HG02763 (cell line): Measurements from ENCODE around the gene KSR1.

Source experiments
- ATAC-seq: cut with Tn5 transposase; IDR thresholded peaks from one replicate; pipeline ENCODE4 v1.9.1; 2021; ENCODE audit warnings: mild to moderate bottlenecking, moderate library complexity; ENCODE audit not compliant: unreplicated experiment

The KSR1 gene

GRCh38 chr17:27471321-27472269, 15.3 kb downstream of the KSR1 start:
- peak; percentile 55 for ATAC-seq

- ATAC-seq: no peak
Observed at GRCh38 chr17:27473190-27473747, 17.0 kb downstream of the KSR1 start.

GRCh38 chr17:27473748-27474609, 17.7 kb downstream of the KSR1 start:
- ATAC-seq: peak; percentile 37

- no peak for ATAC-seq
Observed at GRCh38 chr17:27475070-27475673, 18.9 kb downstream of the KSR1 start.

GRCh38 chr17:27475981-27476895, 20.0 kb downstream of the KSR1 start:
- no peak for ATAC-seq

- no peak for ATAC-seq
Observed at GRCh38 chr17:27477050-27477888, 21.0 kb downstream of the KSR1 start.

- ATAC-seq: no peak
Observed at GRCh38 chr17:27477971-27478684, 21.9 kb downstream of the KSR1 start.

GRCh38 chr17:27478901-27479538, 22.8 kb downstream of the KSR1 start:
- no peak for ATAC-seq

- no peak for ATAC-seq
Observed at GRCh38 chr17:27479838-27480237, 23.6 kb downstream of the KSR1 start.

- ATAC-seq: no peak
Observed at GRCh38 chr17:27480699-27481098, 24.5 kb downstream of the KSR1 start.

GRCh38 chr17:27481327-27481726, 25.1 kb downstream of the KSR1 start:
- ATAC-seq: peak; percentile 44

- no peak for ATAC-seq
Observed at GRCh38 chr17:27485125-27485524, 28.9 kb downstream of the KSR1 start.

GRCh38 chr17:27485716-27486495, 29.7 kb downstream of the KSR1 start:
- ATAC-seq: no peak

- ATAC-seq: no peak
Observed at GRCh38 chr17:27486741-27487140, 30.5 kb downstream of the KSR1 start.

GRCh38 chr17:27488231-27488630, 32.0 kb downstream of the KSR1 start:
- ATAC-seq: no peak

GRCh38 chr17:27489045-27489715, 32.9 kb downstream of the KSR1 start:
- no peak for ATAC-seq

GRCh38 chr17:27490391-27490790, 34.1 kb downstream of the KSR1 start:
- ATAC-seq: no peak
